ENCODE measurements around the gene RBM47. TPM values are rescaled to one million over a fixed set of nuclear protein-coding genes. Genes with fewer than 3 reads are reported as not detected.

Gene RBM47
- total and polyA plus RNA-seq, 9 of the 15 experiments (the other 6 are each of a cell fraction or from before 2014, with no cell fraction given): 1.4 to 6.4 (median 3.3) TPM

DNA sequence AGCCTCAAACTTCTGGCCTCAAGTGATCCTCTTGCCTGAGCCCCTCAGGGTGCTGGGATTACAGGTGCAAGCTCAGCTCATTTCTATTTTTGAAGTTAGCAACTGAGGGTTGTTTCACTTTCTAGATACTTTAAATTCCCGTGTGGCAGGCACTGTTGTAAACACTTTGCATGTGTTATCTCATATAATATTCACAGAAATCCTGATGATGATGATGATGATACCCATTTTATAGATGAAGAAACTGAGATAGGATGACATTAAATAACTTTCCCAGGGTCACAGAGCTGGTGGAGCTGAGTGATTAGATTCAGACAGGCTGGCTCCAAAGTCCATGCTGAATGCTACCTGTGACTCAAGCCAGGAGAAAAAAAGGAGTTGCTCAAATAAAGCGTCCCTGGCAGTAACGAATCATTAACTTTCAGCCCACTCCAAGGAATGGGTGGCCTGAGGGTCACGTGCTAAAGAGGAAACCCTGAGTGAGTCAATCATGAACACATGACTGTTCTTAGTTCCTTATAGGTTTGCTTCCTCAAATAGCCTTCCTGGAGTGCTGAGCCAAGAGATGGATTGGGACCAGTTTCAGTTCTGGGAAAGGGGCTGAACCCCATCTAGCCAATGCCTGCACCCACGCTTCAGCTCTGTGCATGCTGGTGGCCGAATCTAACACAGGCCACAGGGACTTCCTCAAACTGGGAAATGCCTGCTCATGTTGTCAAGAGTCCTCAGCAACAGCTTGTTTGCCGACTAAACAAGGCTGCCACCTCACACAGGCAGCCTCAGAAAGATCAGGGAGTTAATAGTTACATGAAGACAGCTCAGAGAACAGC lies 52.8 kb downstream of the RBM47 start (continued):
- TF ChIP-seq KDM1A (IDR thresholded peaks at IDR 0.05): peak; percentile 60 to 80
- TF ChIP-seq CHD4 (IDR thresholded peaks at IDR 0.05; ENCODE audit: insufficient read depth, insufficient replicate concordance, low read depth, low read length, poor library complexity, severe bottlenecking): peak; percentile 80
- no peak for TF ChIP-seq RB1 (IDR thresholded peaks at IDR 0.05; ENCODE audit: low read depth)
- no peak for TF ChIP-seq ZNF507 (tag; conservative IDR thresholded peaks at IDR 0.05)

DNA sequence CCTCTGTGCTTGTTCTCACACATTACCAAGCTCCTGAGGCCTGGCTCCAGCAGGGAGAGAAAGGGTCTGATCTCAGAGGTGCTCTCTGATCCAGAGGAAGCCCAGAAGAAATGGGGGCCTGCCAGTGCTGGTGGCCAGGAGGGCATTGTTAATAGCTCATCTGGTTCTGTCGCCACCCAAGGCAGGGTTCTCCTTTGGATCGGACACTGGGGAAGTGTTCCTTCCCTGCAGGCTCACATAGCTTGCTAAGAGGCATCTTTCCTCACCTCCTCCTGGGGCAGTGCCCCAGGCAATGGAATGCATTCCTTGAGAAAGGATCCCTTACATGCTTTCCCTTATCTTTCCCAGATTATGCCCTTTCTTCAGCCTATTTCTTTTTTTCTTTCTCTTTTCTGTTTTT lies 53.8 kb downstream of the RBM47 start:
- H3K4me3 ChIP-seq: no peak overlapping the region
- 18% methylated on average over 2 of the region's 2 CpGs for WGBS (ENCODE audit: insufficient coverage, low coverage, missing lambda C conversion rate)
- H2AFZ ChIP-seq (ENCODE audit: low read depth, low read length): no peak overlapping the region
- DNase-seq (ENCODE audit: extremely low read depth in 1 of 4, low spot score in 3 of 4) (no peak), ATAC-seq (no peak), FAIRE-seq (no peak)
- BruUV-seq (replicated peaks): no TSS peak
- no peak overlapping the region for H3K4me2 ChIP-seq (ENCODE audit: insufficient read depth, low read length)
- no peak overlapping the region for H3K9ac ChIP-seq (ENCODE audit: insufficient read depth in 1 of 2, low read depth in 2 of 2, low read length in 2 of 2)
- in situ Hi-C loops (cut with MboI): no loop called here
- no peak overlapping the region for H3K27ac ChIP-seq (ENCODE audit: extremely low read depth, low read depth, low read length)
- H3K4me1 ChIP-seq (replicated peaks in 1 of 2; ENCODE audit: control insufficient read depth in 2 of 2, insufficient read depth in 2 of 2, low read length in 2 of 2): peaks cover 3 to 12% of the 10 kb centered on the region in 2 experiments; a peak in 3 of 5 replicates
- H3K79me2 ChIP-seq (ENCODE audit: control insufficient read depth, insufficient read depth, low read length): no peaks in the 10 kb centered on the region
- POLR2A ChIA-PET: interaction anchor here (0.7 kb wide), 1 partner anchor 115 kb away, joined by 3 read pairs; no protein-coding TSS in a partner anchor
- peaks cover 2 to 20% of the 10 kb centered on the region in 2 experiments; a peak in 3 of 5 replicates for H3K27me3 ChIP-seq (ENCODE audit: control insufficient read depth in 2 of 2, insufficient read depth in 2 of 2, low read length in 2 of 2)
- H3K9me3 ChIP-seq (replicated peaks; ENCODE audit: control insufficient read depth, insufficient read depth, low read depth, low read length): no peaks in the 10 kb centered on the region
- CTCF ChIA-PET (ENCODE audit: low intra/inter-chr PET ratio): no interaction called here
- H3K36me3 ChIP-seq (ENCODE audit: control insufficient read depth, insufficient read depth, low read length): no peaks in the 10 kb centered on the region
- TF ChIP-seq HNRNPL (IDR thresholded peaks at IDR 0.05; ENCODE audit: low read depth, low read length) (no peak), MCM3 (IDR thresholded peaks at IDR 0.05) (no peak), ZBTB17 (CRISPR knock-in tag; IDR thresholded peaks at IDR 0.05) (no peak), ZNF699 (CRISPR knock-in tag; IDR thresholded peaks at IDR 0.05; ENCODE audit: insufficient replicate concordance) (no peak), BCL6 (CRISPR knock-in tag; IDR thresholded peaks at IDR 0.05) (no peak)
- TF ChIP-seq, protein P1, sequence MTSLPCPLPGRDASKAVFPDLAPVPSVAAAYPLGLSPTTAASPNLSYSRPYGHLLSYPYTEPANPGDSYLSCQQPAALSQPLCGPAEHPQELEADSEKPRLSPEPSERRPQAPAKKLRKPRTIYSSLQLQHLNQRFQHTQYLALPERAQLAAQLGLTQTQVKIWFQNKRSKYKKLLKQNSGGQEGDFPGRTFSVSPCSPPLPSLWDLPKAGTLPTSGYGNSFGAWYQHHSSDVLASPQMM (CRISPR knock-in tag; IDR thresholded peaks at IDR 0.05): no peak
- intact Hi-C loops (cut with micrococcal nuclease): no loop called here
- H4K20me1 ChIP-seq (replicated peaks; ENCODE audit: control insufficient read depth, insufficient read depth, low read length): no peaks in the 10 kb centered on the region
- no peaks in the 10 kb centered on the region for H3K9me1 ChIP-seq (ENCODE audit: control insufficient read depth, insufficient read depth, low read length)
